GM19193 (cell line): ENCODE measurements around the gene BCL11B.

ENCODE experiments used
- POLR2A ChIP-seq: IDR thresholded peaks from 4 replicates; pipeline ENCODE4 v1.6.1; 2011; ENCODE audit not compliant: insufficient read depth, insufficient read length; ENCODE audit errors: extremely low read depth

BCL11B gene

DNA sequence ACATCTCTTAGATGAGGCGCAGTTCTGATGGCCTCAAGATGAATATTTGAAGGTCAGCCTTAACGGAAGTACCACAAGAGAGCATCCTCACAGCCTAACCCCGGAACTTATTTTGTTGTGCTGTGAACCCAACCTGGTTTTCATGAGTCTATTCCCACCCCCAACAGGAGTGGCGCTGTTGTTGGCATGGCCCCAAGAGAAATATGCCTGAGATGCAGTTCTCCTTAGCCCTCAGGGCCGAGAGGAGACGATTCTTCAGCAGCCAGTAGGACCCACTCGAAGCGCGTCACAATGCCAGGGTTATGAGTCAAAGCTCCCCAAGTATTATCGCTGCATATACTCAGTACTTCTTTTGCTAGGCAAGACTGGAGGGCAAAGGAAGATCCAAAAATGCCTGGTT lies 24.5 kb upstream of the BCL11B start:
- no peak for TF ChIP-seq POLR2A

DNA sequence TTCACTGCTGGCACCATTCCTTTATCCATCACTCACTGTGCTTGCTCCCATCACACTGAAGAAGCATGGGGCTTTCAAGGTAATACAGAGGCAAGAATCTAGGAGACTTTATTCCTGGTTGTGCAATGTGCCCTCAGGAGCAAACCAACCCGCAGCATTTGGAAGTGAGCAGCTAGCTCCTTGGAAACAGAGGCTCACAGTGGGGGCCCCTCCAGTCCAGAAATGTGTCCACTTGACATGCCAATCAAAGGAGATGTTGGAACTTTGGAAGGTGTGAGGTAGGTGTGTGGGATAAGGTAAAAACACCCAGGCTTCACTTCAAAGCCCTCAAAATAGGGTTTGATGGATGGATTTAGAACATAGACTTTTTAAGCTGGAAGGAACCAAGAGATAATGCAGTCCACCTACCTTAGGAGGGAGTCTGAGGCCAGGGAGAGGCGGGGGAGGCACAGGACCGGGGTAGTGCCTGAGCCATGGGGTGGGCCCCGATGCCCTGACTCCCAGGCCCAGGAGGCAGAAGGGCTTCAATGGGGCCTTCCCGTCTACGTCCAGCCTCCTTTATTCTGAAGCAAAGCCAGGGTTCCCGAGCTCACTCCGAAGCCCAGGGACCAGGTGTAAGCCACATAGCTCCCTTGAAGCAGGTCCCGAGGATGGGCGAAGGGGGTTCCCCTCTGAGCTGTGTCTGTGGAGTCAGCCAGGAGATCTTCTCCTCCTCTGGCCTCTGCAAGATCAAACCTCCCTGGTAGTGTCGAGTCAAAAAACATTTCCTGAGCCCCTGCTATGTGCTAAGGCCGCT lies 17.6 kb upstream of the BCL11B start:
- TF ChIP-seq POLR2A, result no peak

DNA sequence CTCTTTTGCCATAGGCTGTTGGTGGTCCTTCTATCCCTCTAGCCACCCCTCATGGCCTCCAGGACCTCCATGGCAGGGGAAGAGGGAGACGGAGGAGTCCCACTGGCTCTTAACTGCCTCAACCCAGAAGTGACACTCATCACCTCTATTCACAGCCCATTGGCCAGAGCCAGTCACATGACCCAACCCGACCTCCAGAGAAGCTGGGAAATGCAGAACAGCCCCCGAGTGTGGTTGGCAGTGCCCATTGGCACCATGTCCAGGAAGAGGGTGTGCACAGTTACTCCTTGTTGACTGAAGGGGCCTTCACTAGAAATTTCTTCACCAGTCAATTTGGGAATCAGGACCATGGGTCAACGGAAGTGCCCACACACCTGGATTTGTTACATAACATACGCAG lies 17.0 kb upstream of the BCL11B start:
- no peak for TF ChIP-seq POLR2A

DNA sequence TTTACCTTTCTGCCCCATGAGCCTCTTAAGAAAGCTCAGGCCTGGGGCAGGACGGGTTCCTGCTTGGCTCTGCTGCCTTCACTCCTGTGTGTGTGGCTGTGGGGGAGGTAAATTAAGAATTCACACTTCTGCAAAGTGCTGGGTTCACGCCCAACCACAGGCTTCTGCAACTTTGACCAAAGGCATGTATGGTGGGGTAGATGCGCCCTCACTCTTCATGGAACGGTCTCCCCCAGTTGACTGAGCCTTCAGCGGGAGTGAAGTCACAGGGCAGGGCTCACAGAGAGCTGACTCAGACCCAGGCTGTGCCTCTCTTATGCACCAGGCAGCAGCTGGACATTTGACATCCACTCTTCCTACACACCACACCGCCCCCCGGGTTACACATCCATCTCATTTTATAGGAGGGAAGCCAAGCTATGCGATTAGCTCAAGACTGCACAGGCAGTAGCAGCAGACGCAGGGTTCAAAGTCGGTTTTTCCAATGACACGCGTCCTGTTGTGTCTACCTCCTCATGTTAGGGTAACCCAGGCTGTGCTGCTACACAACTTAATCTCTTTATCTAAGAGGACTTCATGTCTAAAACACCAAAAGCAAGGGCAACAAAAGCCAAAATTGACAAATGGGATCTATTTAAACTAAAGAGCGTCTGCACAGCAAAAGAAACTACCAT lies 15.4 kb upstream of the BCL11B start:
- TF ChIP-seq POLR2A, result no peak

DNA sequence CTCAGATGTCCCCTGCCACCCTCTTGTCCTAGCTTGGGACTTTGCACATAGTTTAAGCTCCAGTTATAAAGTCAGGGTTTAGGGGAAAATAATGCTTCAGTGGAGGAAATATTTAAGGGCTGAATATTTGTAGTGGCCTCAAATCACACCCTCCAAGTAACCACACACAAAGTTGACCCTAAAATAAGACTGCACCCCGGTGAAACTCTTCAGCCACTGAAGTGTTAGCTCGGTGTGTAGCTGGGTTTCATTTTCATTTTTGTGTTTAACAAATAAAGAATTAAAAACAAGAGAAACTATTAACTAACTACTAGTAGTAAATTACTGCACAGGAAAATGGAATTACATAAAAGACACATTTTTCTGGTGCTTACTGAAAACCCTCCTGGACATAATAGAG lies 14.8 kb upstream of the BCL11B start:
- TF ChIP-seq POLR2A, result no peak

DNA sequence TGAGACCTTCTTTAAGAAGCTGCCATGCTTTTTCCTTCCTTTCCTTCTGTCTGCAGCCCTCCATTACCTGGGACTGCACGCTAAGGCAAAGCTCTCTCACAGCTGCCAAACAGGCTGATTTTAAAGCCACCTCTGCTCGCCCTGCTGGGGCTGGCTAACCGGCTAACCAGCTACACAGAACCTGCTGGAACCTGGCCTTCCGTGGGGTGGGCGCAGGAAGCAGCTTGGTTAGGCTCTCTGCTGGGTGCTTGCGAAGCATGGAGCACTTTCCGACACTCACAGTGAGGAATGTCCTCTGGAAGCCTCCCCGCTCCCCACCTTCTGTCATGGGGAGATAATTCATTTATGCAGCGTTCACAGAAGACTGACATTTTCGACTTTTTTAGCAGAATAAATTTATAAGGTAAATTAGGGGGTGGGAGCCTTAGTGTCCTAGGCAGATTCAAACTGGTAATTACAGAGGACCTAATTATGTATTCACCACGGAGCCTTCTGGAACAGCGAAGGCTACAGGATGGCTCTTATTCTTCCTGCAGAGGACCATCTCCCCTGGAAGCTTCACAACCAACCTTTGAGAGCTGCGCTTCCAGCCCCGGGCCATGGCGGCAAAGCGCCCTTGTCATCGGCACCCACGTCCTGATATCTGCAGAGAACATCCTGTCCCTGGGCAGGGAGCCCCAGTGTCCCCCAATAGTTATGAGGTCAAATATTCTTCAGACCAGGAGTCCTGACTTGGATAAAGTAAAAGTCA lies 12.4 kb upstream of the BCL11B start:
- TF ChIP-seq POLR2A, result no peak

DNA sequence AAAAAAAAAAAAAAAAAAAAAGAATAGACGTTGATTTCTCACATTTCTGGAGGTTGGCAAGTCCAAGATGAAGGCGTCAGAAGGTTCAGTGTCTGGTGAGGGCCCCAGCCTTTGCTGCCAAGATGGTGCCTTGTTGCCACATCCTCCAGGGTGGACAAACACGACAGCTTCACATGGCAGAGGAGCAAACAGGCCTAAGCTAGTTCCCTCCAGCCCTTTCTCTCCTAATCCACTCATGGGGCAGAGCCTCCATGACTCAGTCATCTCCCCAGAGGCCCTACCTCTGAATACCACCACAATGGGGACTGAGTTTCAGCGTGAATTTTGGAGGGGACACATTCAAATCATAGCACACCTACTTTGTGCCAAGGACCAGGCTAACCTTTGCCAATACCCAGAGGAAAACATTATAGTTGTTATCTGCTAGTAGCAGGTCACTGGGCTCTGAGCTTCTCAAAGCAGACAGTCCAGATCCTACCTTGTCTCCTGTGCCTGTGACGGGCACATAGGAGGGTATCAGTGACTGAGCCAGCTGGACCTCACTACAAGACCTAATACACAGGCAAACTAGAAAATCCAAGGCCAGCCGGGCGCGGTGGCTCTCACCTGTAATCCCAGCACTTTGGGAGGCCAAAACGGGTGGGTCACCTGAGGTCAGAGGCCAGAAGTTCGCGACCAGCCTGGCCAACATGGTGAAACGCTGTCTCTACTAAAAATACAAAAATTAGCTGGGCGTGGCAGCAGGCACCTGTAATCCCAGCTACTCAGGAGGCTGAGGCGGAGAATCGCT lies 10.5 kb upstream of the BCL11B start:
- TF ChIP-seq POLR2A, result no peak

DNA sequence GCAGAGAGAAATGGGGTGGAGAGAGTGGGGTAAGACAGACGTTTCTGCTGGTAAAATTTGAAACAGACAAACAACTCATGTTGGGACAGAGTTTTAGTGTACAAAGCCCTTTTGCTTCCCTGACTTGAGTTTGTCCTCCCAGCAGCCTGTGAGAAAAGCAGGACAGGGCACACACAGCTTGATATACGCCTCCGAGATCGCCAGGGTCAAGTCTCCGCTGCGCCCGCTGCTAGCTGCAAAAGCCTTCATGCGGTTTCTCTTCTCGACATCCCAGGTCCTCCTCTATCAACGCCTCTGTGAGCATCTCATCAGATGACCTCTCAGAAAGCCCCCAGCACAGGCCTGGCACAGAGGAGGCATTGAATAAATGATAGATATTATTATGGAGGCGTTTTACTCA lies 9.4 kb upstream of the BCL11B start:
- no peak for TF ChIP-seq POLR2A

DNA sequence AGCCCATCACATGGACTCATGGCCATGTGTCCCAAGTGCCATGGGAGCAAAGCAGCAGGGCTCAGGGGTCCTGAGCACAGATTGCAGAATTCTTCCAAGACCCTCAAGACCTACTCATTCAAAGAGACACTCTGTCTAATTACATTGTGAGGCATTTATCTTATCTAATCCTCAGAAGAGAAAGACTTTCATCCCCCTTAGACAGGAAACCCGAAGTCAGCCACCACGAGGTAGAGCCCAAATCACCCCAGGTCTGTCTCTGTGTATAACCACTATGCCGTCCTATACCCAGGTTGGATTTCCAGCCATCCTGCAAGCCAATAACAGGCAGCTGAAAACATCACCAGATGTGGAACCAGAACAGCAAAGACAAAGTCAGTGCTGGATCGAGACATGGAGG lies 8.9 kb upstream of the BCL11B start:
- TF ChIP-seq POLR2A, result no peak

DNA sequence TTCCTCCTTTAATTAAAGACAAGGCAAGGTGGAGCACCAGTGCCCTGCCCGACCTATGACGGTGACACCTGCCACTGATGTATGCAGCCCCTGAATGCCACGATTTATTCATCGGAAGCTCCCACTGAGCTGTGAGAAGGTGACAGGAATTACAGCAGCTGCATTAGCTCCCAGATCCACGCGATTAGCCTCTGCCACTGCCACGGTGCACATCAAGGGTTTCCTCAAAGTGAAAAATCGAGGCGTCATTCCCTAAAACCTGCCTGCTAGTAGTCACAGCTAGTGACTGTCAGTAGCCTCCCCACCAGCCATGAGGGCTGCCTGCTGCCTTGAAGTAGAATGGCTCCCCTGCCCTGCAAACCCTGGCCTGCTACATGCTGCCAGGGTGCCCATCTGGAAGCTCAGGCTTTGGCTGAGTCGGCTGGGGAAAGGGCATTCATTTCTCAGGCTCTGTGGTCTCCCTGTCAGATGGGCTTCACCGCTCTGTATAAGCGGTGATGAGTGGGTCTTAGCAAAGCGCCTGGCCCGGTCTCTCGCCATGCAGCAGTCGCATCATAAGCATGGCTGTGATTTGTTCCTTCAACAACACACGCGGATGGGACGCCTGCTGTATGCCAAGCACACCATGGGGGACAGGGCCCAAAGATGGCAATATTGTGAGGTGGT lies 8.2 kb upstream of the BCL11B start:
- no peak for TF ChIP-seq POLR2A

DNA sequence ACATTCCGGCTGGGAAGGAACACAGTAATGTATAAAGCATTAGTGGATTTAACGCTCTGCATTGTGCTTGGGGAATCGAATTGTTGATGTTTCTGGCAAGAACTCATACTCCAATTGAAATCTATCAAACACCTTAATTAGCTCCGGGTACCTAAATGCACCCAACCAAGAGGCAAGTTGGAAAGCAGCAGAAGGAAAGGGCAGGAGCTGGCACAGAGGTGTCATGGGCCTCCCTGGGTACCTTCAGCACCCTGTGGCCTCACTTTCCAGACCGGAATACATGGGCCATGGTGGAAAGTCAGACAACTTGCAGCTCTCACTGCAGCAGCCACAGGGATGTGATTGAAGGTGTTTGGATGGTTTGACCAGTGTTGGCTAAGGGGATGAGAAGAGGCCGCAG lies 6.8 kb upstream of the BCL11B start:
- TF ChIP-seq POLR2A, result no peak

DNA sequence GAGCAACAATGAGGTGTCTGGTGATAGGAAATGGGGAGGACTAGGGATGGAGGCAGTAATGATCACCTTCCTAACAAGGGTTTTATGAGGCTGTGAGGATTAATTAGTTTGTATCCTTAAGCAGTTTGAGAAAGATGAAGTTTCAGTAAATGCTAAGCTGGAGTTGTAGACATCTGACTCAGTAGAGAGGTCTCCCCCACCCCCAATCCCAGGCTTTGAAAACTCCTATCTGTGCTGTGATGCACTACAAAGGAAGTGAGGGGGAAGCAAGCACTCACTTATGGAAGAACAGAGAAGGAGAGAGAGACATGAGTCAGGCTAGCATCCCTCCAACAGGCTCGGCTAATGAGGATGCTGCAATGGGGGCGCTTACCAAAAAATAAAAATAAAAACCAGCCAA lies 5.5 kb upstream of the BCL11B start:
- TF ChIP-seq POLR2A, result no peak

DNA sequence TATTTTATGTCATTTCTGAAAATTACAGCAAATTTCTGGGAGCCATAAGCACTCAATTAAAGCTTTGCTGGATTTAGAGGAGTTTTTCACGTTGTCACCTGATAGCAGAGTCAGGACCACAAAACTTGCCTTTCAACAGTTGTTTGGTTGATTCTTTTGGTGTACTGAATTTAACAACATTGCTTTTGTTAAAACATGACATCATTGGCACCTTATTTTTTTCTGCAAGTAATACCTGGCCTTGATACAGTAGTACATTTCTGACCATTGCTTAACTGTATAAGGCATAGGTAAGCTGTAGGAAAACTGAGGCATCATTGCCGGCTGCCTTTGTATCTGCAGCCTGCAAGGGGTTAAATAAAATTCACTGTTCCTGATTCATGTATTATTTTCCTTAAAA lies 4.5 kb upstream of the BCL11B start:
- TF ChIP-seq POLR2A, result no peak

DNA sequence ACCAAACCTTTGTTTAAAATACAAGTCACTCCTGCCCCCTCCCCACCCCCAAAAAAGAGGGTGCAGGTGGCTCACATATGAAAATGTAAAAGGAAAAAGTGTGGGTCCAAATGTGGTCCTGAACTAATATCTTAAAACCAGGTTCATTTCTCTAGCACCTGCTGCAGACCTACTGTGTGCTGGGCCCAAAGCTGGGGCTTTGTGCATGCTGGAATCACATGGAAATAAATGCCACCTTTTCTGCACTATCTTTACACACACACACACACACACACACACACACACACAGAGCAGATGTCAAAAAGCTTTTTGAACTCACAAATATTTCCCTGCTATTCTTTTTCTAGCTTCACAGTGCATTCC lies 3.2 kb upstream of the BCL11B start:
- no peak for TF ChIP-seq POLR2A
